Peyer's patch (tissue), 4 donors: ENCODE results near the gene MICAL1.

ENCODE experiments used
- CTCF ChIP-seq, 6 experiments: fragments of 450-650 bp in 4 of 6; fragments of 200-600 bp in 2 of 6; sonication (generic) in 1 of 6; IDR thresholded peaks; one replicate each; pipeline ENCODE4 v1.5.1; 2017 to 2019; ENCODE audit warnings: antibody characterized with exemption in 6 of 6, mild to moderate bottlenecking in 3 of 6, moderate library complexity in 1 of 6
- POLR2A ChIP-seq, 2 donors: fragments of 450-650 bp; IDR thresholded peaks; one replicate each; pipeline ENCODE4 v1.5.1; 2017; ENCODE audit warnings: antibody characterized with exemption in 2 of 2, mild to moderate bottlenecking in 2 of 2, moderate library complexity in 2 of 2

DNA sequence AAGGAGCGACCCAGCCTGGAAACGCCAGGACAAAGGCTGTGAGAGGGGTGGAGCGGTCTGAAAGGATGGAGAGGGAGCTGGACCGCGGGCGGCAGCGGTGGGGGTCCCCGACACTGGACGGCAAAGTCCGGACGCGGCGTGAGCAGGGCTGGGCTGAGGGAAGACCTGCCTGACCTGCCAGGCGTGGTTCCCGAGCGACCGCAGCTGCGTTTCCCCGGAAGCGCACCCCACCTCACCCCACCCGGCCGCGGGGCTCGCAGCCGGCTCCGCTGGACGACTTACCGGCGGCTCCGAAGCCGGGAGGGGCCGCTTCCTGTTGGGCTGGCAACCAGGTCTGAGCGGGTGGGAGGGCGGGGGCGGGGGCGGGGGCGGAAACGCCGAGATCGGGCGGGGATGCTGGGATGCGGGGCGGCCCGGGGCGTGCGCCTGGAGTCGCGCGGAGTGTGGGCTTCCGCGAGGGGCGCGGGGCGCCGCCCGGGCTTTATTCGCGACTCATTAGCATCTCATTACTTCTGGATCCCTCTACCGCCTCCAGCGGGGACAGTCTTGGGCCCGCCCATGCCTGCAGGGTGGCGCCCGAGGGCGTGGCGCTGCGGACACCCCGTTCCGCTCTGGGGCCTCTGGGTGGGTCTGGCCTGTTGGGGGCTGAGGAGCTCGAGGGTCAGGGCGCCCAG, at the start of gene MICAL1:
- TF ChIP-seq CTCF (IDR thresholded peaks at IDR 0.05) (peak; percentile 27 to 70 (median 50)), POLR2A (IDR thresholded peaks at IDR 0.05) (peak; percentile 0 to 47)
